Trophoblast cell (in vitro differentiated cells and primary cell): Measurements from ENCODE around the gene MLC1.

Experiments used
- DNase-seq, 2 donors: peaks; one replicate each; pipeline ENCODE4 v3.0.0-alpha.2; 2016
- H2AFZ ChIP-seq: 2 replicates; pipeline ENCODE4 v1.6.1; 2013; ENCODE audit warnings: low read length, moderate library complexity, mild to moderate bottlenecking; ENCODE audit not compliant: insufficient read depth, poor library complexity
- H2AK5ac ChIP-seq: 2 replicates; pipeline ENCODE4 v1.6.1; 2013; ENCODE audit warnings: mild to moderate bottlenecking, low read length
- H2BK120ac ChIP-seq: 2 replicates; pipeline ENCODE4 v1.6.1; 2013; ENCODE audit warnings: low read length, mild to moderate bottlenecking, moderate library complexity; ENCODE audit not compliant: insufficient read depth, poor library complexity
- H2BK12ac ChIP-seq: 2 replicates; pipeline ENCODE4 v1.6.1; 2013; ENCODE audit warnings: mild to moderate bottlenecking, low read length, moderate library complexity
- H2BK5ac ChIP-seq: 2 replicates; pipeline ENCODE4 v1.6.1; 2013; ENCODE audit warnings: low read length, low read depth, moderate library complexity, mild to moderate bottlenecking; ENCODE audit not compliant: poor library complexity
- H3K14ac ChIP-seq: 2 replicates; pipeline ENCODE4 v1.6.1; 2013; ENCODE audit warnings: mild to moderate bottlenecking, low read length
- H3K18ac ChIP-seq: 2 replicates; pipeline ENCODE4 v1.6.1; 2013; ENCODE audit warnings: mild to moderate bottlenecking, low read length
- H3K23ac ChIP-seq: 2 replicates; pipeline ENCODE4 v1.6.1; 2013; ENCODE audit warnings: low read length
- H3K27ac ChIP-seq: 2 replicates; pipeline ENCODE4 v1.5.1; 2013; ENCODE audit warnings: low read depth, mild to moderate bottlenecking, inconsistent platforms, low read length, moderate library complexity
- H3K27me3 ChIP-seq: 2 replicates; pipeline ENCODE4 v1.6.1; 2013; ENCODE audit warnings: inconsistent platforms, mild to moderate bottlenecking, low read length, moderate library complexity; ENCODE audit not compliant: insufficient read depth
- H3K36me3 ChIP-seq, 2 experiments: 1 replicate in 1 of 2; 2 replicates in 1 of 2; pipeline ENCODE4 v1.6.1; 2013; ENCODE audit warnings: low read length in 2 of 2, mild to moderate bottlenecking in 2 of 2, moderate library complexity in 1 of 2; ENCODE audit not compliant: insufficient read depth in 2 of 2, control insufficient read depth in 1 of 2
- H3K4ac ChIP-seq: 2 replicates; pipeline ENCODE4 v1.6.1; 2013; ENCODE audit warnings: low read depth, mild to moderate bottlenecking, low read length, moderate library complexity
- H3K4me1 ChIP-seq, 2 experiments: 1 replicate in 1 of 2; 2 replicates in 1 of 2; pipeline ENCODE4 v1.6.1; 2013; ENCODE audit warnings: low read length in 2 of 2, mild to moderate bottlenecking in 2 of 2, moderate library complexity in 1 of 2; ENCODE audit not compliant: insufficient read depth in 2 of 2, control insufficient read depth in 1 of 2
- H3K4me2 ChIP-seq: 2 replicates; pipeline ENCODE4 v1.6.1; 2013; ENCODE audit warnings: inconsistent platforms, mild to moderate bottlenecking, low read length, moderate library complexity
- H3K4me3 ChIP-seq: 2 replicates; pipeline ENCODE4 v1.5.1; 2013; ENCODE audit warnings: mild to moderate bottlenecking, low read depth, low read length, inconsistent platforms
- H3K79me1 ChIP-seq: one replicate; pipeline ENCODE4 v1.6.1; 2013; ENCODE audit warnings: low read length
- H3K79me2 ChIP-seq: 2 replicates; pipeline ENCODE4 v1.6.1; 2013; ENCODE audit warnings: low read length, mild to moderate bottlenecking; ENCODE audit not compliant: control insufficient read depth, insufficient read depth, poor library complexity
- H3K9ac ChIP-seq: 2 replicates; pipeline ENCODE4 v1.6.1; 2013; ENCODE audit warnings: mild to moderate bottlenecking, low read length
- H3K9me3 ChIP-seq: 2 replicates; pipeline ENCODE4 v1.6.1; 2013; ENCODE audit warnings: low read depth, mild to moderate bottlenecking, control low read depth, inconsistent platforms, low read length; ENCODE audit not compliant: insufficient read depth
- H4K12ac ChIP-seq: 2 replicates; pipeline ENCODE4 v1.6.1; 2013; ENCODE audit warnings: low read depth, mild to moderate bottlenecking, low read length, moderate library complexity
- H4K8ac ChIP-seq: 2 replicates; pipeline ENCODE4 v1.6.1; 2013; ENCODE audit warnings: low read depth, mild to moderate bottlenecking, low read length, moderate library complexity
- H4K91ac ChIP-seq: one replicate; pipeline ENCODE4 v1.6.1; 2013; ENCODE audit warnings: low read depth, mild to moderate bottlenecking, low read length, moderate library complexity
- WGBS: extraction: QIAGEN DNeasy Blood & Tissue Kit; methylation state at CpG from one replicate; pipeline ENCODE4 v1.1.7; 2013; ENCODE audit warnings: missing lambda C conversion rate; ENCODE audit not compliant: insufficient read length, insufficient coverage; ENCODE audit errors: extremely low coverage; 5-methylcytosine and 5-hydroxymethylcytosine counted together

Gene MLC1

DNA sequence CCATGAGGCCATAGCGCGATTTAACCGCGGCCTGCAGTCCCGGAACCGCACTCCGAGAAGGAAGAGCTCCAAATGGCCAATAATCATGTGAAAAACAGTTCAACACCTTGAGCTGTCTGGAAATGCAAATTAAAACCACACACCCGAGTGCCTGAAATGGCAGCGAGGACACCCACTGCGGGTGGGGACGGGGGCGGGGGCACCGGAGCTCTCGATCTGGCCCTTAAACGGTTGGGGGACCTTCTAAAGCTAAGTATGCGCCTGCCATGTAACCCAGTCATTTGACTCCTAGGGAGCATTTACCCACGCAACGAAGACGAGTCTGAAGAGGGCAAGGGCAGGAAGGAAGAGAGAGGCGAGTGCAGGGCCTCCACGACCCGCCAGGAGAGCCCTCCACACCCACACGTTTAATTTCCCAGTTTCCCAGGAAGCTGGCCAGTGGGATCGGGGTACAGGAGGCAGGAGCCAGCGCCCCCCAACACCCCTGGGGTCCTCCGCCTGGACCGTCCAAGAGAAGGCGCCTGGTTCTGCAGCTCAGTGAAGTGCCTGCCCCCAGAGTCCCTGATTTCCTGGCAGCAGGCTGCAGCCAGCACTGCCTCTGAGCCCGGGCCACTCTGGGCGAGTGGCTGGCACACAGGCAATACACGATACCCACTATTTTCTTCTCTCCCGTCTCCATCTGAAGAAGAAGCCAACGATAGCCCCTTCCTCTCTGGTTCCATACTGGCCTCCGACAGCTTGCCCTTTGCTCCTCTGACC lies 28.8 kb downstream of the MLC1 start:
- no peak for DNase-seq
- WGBS = no CpG with 5 or more reads among the region's 34 CpGs
- no peak overlapping the region for H2BK120ac ChIP-seq

DNA sequence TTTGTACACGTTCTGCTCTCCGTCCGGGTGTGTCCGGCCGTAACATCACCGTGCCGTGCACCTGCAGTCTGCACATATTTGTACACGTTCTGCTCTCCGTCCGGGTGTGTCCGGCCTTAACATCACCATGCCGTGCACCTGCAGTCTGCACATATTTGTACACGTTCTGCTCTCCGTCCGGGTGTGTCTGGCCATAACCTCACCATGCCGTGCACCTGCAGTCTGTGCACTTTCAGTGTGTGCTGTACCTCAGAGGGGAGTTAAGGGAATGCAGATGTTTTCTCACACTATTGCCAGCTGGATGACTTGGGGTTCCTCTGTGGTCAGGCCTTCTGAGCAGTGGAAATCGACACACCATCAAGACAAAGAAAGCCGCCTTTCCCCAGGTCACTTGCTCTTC lies 31.4 kb downstream of the MLC1 start:
- H2AFZ ChIP-seq = no peak overlapping the region
- no peak overlapping the region for H3K14ac ChIP-seq
- no peak overlapping the region for H3K27ac ChIP-seq
- no peak overlapping the region for H3K18ac ChIP-seq
- no CpG with 5 or more reads among the region's 18 CpGs for WGBS
- H3K23ac ChIP-seq = no peak overlapping the region
- H2AK5ac ChIP-seq = no peak overlapping the region
- no peak for DNase-seq
- no peak overlapping the region for H4K8ac ChIP-seq
- H4K12ac ChIP-seq = no peak overlapping the region
- no peak overlapping the region for H3K9ac ChIP-seq
- H3K4me1 ChIP-seq = peaks cover 0 to 4% of the 10 kb centered on the region in 2 experiments
- no peaks in the 10 kb centered on the region for H3K79me1 ChIP-seq
- H2BK5ac ChIP-seq = no peak overlapping the region
- H2BK12ac ChIP-seq = no peak overlapping the region
- H3K4me3 ChIP-seq = no peak overlapping the region
- H3K79me2 ChIP-seq = no peaks in the 10 kb centered on the region
- peaks cover 17% of the 10 kb centered on the region for H3K27me3 ChIP-seq
- H3K9me3 ChIP-seq = peaks cover 4% of the 10 kb centered on the region
- H3K4ac ChIP-seq = no peak overlapping the region
- H3K36me3 ChIP-seq = no peaks in the 10 kb centered on the region
- H3K4me2 ChIP-seq = no peak overlapping the region
- H4K91ac ChIP-seq = no peak overlapping the region
- H2BK120ac ChIP-seq = no peak overlapping the region

More for the DNA sequence above, 28.8 kb downstream of the MLC1 start:
- Histone ChIP-seq H4K12ac (no peak overlapping the region), H3K79me1 (no peaks in the 10 kb centered on the region), H3K27me3 (peaks cover 20% of the 10 kb centered on the region), H3K23ac (no peak overlapping the region), H2AFZ (no peak overlapping the region), H3K4me2 (no peak overlapping the region), H3K4me1 (peaks cover 0 to 10% of the 10 kb centered on the region in 2 experiments), H2BK5ac (no peak overlapping the region), H3K9me3 (peaks cover 4% of the 10 kb centered on the region), H3K4me3 (no peak overlapping the region), H3K9ac (no peak overlapping the region), H4K8ac (no peak overlapping the region), H3K79me2 (no peaks in the 10 kb centered on the region), H2AK5ac (no peak overlapping the region), H3K36me3 (no peaks in the 10 kb centered on the region), H3K27ac (no peak overlapping the region), H2BK12ac (no peak overlapping the region), H4K91ac (no peak overlapping the region), H3K18ac (no peak overlapping the region), H3K4ac (no peak overlapping the region), H3K14ac (no peak overlapping the region)

GRCh38 chr22:50051930-50052329 lies 33.3 kb downstream of the MLC1 start:
- no peak overlapping the region for H3K4me3 ChIP-seq
- no peak for DNase-seq
- no peak overlapping the region for H4K91ac ChIP-seq
- peaks cover 4% of the 10 kb centered on the region for H3K9me3 ChIP-seq
- H3K79me2 ChIP-seq = no peaks in the 10 kb centered on the region
- H3K14ac ChIP-seq = no peak overlapping the region
- H4K12ac ChIP-seq = no peak overlapping the region
- H3K23ac ChIP-seq = no peak overlapping the region
- no peak overlapping the region for H3K4me2 ChIP-seq
- no peak overlapping the region for H2AFZ ChIP-seq
- H3K36me3 ChIP-seq = no peaks in the 10 kb centered on the region
- no CpG with 5 or more reads among the region's 18 CpGs for WGBS
- no peaks in the 10 kb centered on the region for H3K79me1 ChIP-seq
- H3K4ac ChIP-seq = no peak overlapping the region
- no peak overlapping the region for H3K27ac ChIP-seq
- no peaks in the 10 kb centered on the region for H3K4me1 ChIP-seq
- no peak overlapping the region for H2BK120ac ChIP-seq
- H4K8ac ChIP-seq = no peak overlapping the region
- no peak overlapping the region for H2BK5ac ChIP-seq
- no peak overlapping the region for H2BK12ac ChIP-seq
- no peak overlapping the region for H2AK5ac ChIP-seq
- no peak overlapping the region for H3K9ac ChIP-seq
- peaks cover 4% of the 10 kb centered on the region for H3K27me3 ChIP-seq
- H3K18ac ChIP-seq = no peak overlapping the region

DNA sequence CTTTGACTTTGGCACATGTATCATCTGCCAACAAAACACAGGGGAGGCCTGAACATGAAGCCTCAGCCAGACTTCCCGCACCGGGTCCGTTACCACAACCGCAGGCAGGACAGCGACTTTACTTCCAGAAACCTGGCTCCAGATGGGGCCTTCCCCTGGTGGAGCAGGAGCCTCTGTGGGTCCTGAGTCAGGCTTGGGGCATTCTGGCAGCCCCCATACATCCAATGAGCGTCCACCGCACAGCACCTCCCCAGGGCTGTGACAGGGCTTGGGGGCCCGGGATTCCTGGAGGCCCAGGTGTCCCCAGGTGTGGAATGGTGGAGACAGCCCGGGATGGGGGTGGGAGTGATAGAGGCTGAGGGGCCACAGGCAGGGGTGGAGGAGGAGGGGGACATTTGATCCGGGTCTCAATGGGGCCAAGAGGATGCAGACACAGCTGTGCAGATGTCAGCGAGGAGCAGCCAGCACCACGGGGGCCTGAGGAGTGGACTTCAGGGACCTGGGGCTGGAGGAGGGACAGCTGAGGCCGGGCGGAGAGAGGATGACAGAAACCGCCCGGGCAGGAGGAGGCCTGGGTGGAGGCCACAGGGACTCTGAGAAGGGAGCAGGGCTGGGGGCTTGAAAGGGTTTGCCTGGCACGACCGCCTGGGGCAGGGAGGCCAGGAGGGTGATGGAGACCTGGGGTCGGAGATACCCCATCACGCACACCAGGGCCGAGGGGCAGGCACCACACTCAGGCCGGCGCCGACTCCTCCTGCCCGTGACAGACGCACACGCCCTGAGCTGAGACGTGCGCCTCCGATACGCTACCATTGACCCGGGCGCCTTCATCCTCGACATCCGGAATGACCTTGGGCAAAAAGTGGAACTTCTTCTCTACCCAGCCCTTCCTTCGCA lies 35.7 kb downstream of the MLC1 start:
- H2AFZ ChIP-seq = no peak overlapping the region
- no peak overlapping the region for H3K18ac ChIP-seq
- no peaks in the 10 kb centered on the region for H3K79me2 ChIP-seq
- H2BK5ac ChIP-seq = no peak overlapping the region
- H3K9ac ChIP-seq = no peak overlapping the region
- no peaks in the 10 kb centered on the region for H3K36me3 ChIP-seq
- peaks cover 4% of the 10 kb centered on the region for H3K9me3 ChIP-seq
- no peaks in the 10 kb centered on the region for H3K27me3 ChIP-seq
- H4K91ac ChIP-seq = no peak overlapping the region
- H3K14ac ChIP-seq = no peak overlapping the region
- no peak overlapping the region for H3K27ac ChIP-seq
- no peaks in the 10 kb centered on the region for H3K4me1 ChIP-seq
- no CpG with 5 or more reads among the region's 36 CpGs for WGBS
- H2BK120ac ChIP-seq = no peak overlapping the region
- no peak overlapping the region for H2AK5ac ChIP-seq
- DNase-seq = no peak
- no peak overlapping the region for H4K8ac ChIP-seq
- H2BK12ac ChIP-seq = no peak overlapping the region
- no peak overlapping the region for H3K23ac ChIP-seq
- no peak overlapping the region for H3K4me3 ChIP-seq
- no peak overlapping the region for H4K12ac ChIP-seq
- H3K4me2 ChIP-seq = no peak overlapping the region
- no peak overlapping the region for H3K4ac ChIP-seq
- no peaks in the 10 kb centered on the region for H3K79me1 ChIP-seq
